Measurements from ENCODE around the gene SSBP3. TPM values are rescaled to one million over a fixed set of nuclear protein-coding genes. Genes with fewer than 3 reads are reported as not detected.

The SSBP3 gene
- polyA plus RNA-seq, 1 donor (not counting 4 experiments of a cell fraction or from before 2014, with no cell fraction given) = 16.9 TPM

DNA sequence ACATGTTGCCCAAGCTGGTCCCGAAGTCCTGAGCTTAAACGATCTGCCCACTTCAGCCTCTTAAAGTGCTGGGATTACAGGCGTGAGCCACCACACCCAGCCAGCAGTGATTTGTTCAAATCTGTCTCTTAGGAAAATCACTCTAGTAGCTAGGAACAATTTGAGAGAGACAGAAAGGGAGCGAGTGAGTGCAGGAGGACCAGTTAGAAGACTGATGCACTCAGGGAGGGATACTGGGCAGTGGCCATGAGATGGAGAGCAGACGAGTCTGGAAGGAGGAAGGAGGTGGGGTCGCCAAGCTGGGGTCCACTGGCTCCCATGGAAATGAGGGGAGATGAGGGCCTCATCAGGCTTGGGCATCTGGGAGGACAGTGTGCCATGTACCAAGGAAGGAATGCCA is 23.6 kb upstream of the SSBP3 start:
- Histone ChIP-seq H3K9ac (ENCODE audit: control insufficient read depth, extremely low read depth, insufficient read depth, low read length) (no peak overlapping the region), H3K4me1 (ENCODE audit: control insufficient read depth, extremely low read depth, insufficient read depth, low read length) (no peaks in the 10 kb centered on the region), H3K4me2 (ENCODE audit: control insufficient read depth, extremely low read depth, insufficient read depth, low read depth, low read length) (no peak overlapping the region), H3K9me1 (ENCODE audit: control insufficient read depth, extremely low read depth, insufficient read depth, low read length) (no peaks in the 10 kb centered on the region), H3K4me3 (ENCODE audit: control insufficient read depth in 2 of 3, extremely low read depth in 1 of 3, insufficient read depth in 2 of 3, low read depth in 1 of 3, low read length in 3 of 3) (no peak overlapping the region), H3K36me3 (ENCODE audit: control insufficient read depth in 2 of 2, extremely low read depth in 1 of 2, insufficient read depth in 2 of 2, low read length in 2 of 2) (no peaks in the 10 kb centered on the region), H2AFZ (ENCODE audit: control insufficient read depth, low read length) (no peak overlapping the region), H3K79me2 (ENCODE audit: control insufficient read depth, insufficient read depth, low read length) (no peaks in the 10 kb centered on the region), H3K9me3 (ENCODE audit: control insufficient read depth, low read depth, low read length) (no peaks in the 10 kb centered on the region), H3K27me3 (ENCODE audit: control insufficient read depth, extremely low read depth, insufficient read depth, low read length) (no peaks in the 10 kb centered on the region), H4K20me1 (ENCODE audit: control insufficient read depth, extremely low read depth, insufficient read depth, low read length) (no peaks in the 10 kb centered on the region), H3K27ac (ENCODE audit: control insufficient read depth, insufficient read depth, low read length) (no peak overlapping the region)
- dilution Hi-C loops (cut with MboI; ENCODE audit: extremely low pct_ligation_motif_present, low sequenced_read_pairs) = no loop called here
- FAIRE-seq (no peak), DNase-seq (ENCODE audit: low read depth, low spot score) (no peak)
- TF ChIP-seq EZH2 (IDR thresholded peaks at IDR 0.05; ENCODE audit: low read length) = no peak
- TF ChIP-seq, protein P1, sequence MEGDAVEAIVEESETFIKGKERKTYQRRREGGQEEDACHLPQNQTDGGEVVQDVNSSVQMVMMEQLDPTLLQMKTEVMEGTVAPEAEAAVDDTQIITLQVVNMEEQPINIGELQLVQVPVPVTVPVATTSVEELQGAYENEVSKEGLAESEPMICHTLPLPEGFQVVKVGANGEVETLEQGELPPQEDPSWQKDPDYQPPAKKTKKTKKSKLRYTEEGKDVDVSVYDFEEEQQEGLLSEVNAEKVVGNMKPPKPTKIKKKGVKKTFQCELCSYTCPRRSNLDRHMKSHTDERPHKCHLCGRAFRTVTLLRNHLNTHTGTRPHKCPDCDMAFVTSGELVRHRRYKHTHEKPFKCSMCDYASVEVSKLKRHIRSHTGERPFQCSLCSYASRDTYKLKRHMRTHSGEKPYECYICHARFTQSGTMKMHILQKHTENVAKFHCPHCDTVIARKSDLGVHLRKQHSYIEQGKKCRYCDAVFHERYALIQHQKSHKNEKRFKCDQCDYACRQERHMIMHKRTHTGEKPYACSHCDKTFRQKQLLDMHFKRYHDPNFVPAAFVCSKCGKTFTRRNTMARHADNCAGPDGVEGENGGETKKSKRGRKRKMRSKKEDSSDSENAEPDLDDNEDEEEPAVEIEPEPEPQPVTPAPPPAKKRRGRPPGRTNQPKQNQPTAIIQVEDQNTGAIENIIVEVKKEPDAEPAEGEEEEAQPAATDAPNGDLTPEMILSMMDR (optimal IDR thresholded peaks at IDR 0.05 in 1 of 3, IDR thresholded peaks at IDR 0.05 in 1 of 3, conservative IDR thresholded peaks at IDR 0.05 in 1 of 3; ENCODE audit: extremely low read depth in 1 of 3, insufficient read depth in 2 of 3, low read length in 3 of 3) = no peak

- Histone ChIP-seq H3K4me2 (ENCODE audit: control insufficient read depth, extremely low read depth, insufficient read depth, low read depth, low read length) (no peak overlapping the region), H3K27me3 (ENCODE audit: control insufficient read depth, extremely low read depth, insufficient read depth, low read length) (no peaks in the 10 kb centered on the region), H3K79me2 (ENCODE audit: control insufficient read depth, insufficient read depth, low read length) (no peaks in the 10 kb centered on the region), H3K4me3 (ENCODE audit: control insufficient read depth in 2 of 3, extremely low read depth in 1 of 3, insufficient read depth in 2 of 3, low read depth in 1 of 3, low read length in 3 of 3) (no peak overlapping the region), H3K27ac (ENCODE audit: control insufficient read depth, insufficient read depth, low read length) (no peak overlapping the region), H3K4me1 (ENCODE audit: control insufficient read depth, extremely low read depth, insufficient read depth, low read length) (no peaks in the 10 kb centered on the region), H4K20me1 (ENCODE audit: control insufficient read depth, extremely low read depth, insufficient read depth, low read length) (no peaks in the 10 kb centered on the region), H2AFZ (ENCODE audit: control insufficient read depth, low read length) (no peak overlapping the region), H3K36me3 (ENCODE audit: control insufficient read depth in 2 of 2, extremely low read depth in 1 of 2, insufficient read depth in 2 of 2, low read length in 2 of 2) (no peaks in the 10 kb centered on the region), H3K9me1 (ENCODE audit: control insufficient read depth, extremely low read depth, insufficient read depth, low read length) (no peaks in the 10 kb centered on the region), H3K9me3 (ENCODE audit: control insufficient read depth, low read depth, low read length) (no peaks in the 10 kb centered on the region), H3K9ac (ENCODE audit: control insufficient read depth, extremely low read depth, insufficient read depth, low read length) (no peak overlapping the region)
- no peak for DNase-seq (ENCODE audit: low read depth, low spot score)
- dilution Hi-C loops (cut with MboI; ENCODE audit: extremely low pct_ligation_motif_present, low sequenced_read_pairs) = no loop called here
- TF ChIP-seq, protein P1 (optimal IDR thresholded peaks at IDR 0.05 in 1 of 3, IDR thresholded peaks at IDR 0.05 in 1 of 3, conservative IDR thresholded peaks at IDR 0.05 in 1 of 3; ENCODE audit: extremely low read depth in 1 of 3, insufficient read depth in 2 of 3, low read length in 3 of 3) = no peak
- FAIRE-seq = no peak
Measured at GRCh38 chr1:54428837-54429518, 22.8 kb upstream of the SSBP3 start.
